Stimulated activated CD4-positive, alpha-beta T cell treated with anti-CD3 and anti-CD28 coated beads, Interleukin-1b, Interleukin-23, amount 100 ng/mL, for 1 hour (primary cell): Measurements from ENCODE around the gene UBE2S.
"Not testable (repeated sequence)": the region's sequence is repeated elsewhere in the genome, so short reads cannot be mapped to it uniquely, and the experiment has no call there.

Experiments
- DNase-seq, 2 donors: peaks; one replicate each; pipeline ENCODE4 v3.0.0-alpha.2; 2020; ENCODE audit warnings: low read depth in 2 of 2

Gene UBE2S

GRCh38 chr19:55406091-55406825 lies 1.3 kb downstream of the UBE2S start:
- no peak for DNase-seq

- no peak for DNase-seq
These were observed 1.9 kb downstream of the UBE2S start for GRCh38 chr19:55405638-55406037.

- no peak for DNase-seq
These were observed 5.1 kb downstream of the UBE2S start for GRCh38 chr19:55402509-55402908.

- DNase-seq = not testable (repeated sequence)
These were observed 6.2 kb downstream of the UBE2S start for GRCh38 chr19:55401390-55401789.

GRCh38 chr19:55400281-55401087 lies 7.1 kb downstream of the UBE2S start:
- DNase-seq = no peak

GRCh38 chr19:55398200-55398925 lies 9.2 kb downstream of the UBE2S start:
- DNase-seq = no peak

- DNase-seq = no peak
These were observed 14.5 kb downstream of the UBE2S start for GRCh38 chr19:55392820-55393761.

- DNase-seq = no peak
These were observed 15.6 kb downstream of the UBE2S start for GRCh38 chr19:55391702-55392615.

GRCh38 chr19:55391191-55391670 lies 16.4 kb downstream of the UBE2S start:
- no peak for DNase-seq

- DNase-seq = no peak
These were observed 17.1 kb downstream of the UBE2S start for GRCh38 chr19:55390461-55390880.

- no peak for DNase-seq
These were observed 17.9 kb downstream of the UBE2S start for GRCh38 chr19:55389386-55390317.

- DNase-seq = no peak
These were observed 19.7 kb downstream of the UBE2S start for GRCh38 chr19:55387736-55388497.

GRCh38 chr19:55386493-55386971 lies 21.1 kb downstream of the UBE2S start:
- DNase-seq = no peak

- DNase-seq = peak; percentile 94 to 96
These were observed 21.7 kb downstream of the UBE2S start, which contains the start of gene RPL28 for GRCh38 chr19:55385724-55386492. Gene RPL28 (plus strand): TSS chr19:55385932. CDS start chr19:55386358, 426 bp downstream.

- peak; percentile 79 to 95 for DNase-seq
These were observed 22.5 kb downstream of the UBE2S start for GRCh38 chr19:55384920-55385723.
